ENCODE measurements around the gene LNX1.

DNA sequence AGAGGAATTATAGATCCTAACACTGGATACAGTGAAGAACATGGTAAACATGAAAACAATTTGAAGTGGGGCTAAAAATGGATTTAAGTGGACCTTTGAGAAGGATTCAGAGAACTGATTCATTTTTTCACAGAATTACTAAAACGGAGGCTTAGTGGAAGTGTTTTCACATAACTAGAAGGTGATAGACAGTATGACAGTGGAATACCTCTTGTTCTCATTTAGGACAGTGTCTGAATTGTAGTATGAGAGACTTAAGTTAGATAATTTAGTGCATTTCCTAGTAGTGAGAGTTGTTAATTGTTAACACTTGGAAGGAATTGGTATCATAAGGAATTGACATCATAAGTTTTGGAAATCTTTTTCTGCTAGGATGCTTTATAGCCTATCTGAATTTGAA, 149.7 kb downstream of the LNX1 start:
- no peak for TF ChIP-seq CTCF (IDR thresholded peaks at IDR 0.05)
- TF ChIP-seq POLR2A (IDR thresholded peaks at IDR 0.05), result no peak
